WI38 (cell line): ENCODE results near the gene SLC25A20.

Experiments
- H3K4me3 ChIP-seq: 2 replicates; pipeline ENCODE4 v1.5.1; 2011; ENCODE audit warnings: low read depth, mild to moderate bottlenecking, control low read depth, low read length
- TF ChIP-seq, protein P1 (sequence below): IDR thresholded peaks from 2 replicates; pipeline ENCODE4 v1.5.1; 2012; ENCODE audit warnings: low read depth, mild to moderate bottlenecking, control low read depth, low read length

The SLC25A20 gene

GRCh38 chr3:48931944-48932580 is 33.4 kb upstream of the SLC25A20 start:
- TF ChIP-seq, protein P1, sequence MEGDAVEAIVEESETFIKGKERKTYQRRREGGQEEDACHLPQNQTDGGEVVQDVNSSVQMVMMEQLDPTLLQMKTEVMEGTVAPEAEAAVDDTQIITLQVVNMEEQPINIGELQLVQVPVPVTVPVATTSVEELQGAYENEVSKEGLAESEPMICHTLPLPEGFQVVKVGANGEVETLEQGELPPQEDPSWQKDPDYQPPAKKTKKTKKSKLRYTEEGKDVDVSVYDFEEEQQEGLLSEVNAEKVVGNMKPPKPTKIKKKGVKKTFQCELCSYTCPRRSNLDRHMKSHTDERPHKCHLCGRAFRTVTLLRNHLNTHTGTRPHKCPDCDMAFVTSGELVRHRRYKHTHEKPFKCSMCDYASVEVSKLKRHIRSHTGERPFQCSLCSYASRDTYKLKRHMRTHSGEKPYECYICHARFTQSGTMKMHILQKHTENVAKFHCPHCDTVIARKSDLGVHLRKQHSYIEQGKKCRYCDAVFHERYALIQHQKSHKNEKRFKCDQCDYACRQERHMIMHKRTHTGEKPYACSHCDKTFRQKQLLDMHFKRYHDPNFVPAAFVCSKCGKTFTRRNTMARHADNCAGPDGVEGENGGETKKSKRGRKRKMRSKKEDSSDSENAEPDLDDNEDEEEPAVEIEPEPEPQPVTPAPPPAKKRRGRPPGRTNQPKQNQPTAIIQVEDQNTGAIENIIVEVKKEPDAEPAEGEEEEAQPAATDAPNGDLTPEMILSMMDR, result no peak
- H3K4me3 ChIP-seq, result no peak overlapping the region

DNA sequence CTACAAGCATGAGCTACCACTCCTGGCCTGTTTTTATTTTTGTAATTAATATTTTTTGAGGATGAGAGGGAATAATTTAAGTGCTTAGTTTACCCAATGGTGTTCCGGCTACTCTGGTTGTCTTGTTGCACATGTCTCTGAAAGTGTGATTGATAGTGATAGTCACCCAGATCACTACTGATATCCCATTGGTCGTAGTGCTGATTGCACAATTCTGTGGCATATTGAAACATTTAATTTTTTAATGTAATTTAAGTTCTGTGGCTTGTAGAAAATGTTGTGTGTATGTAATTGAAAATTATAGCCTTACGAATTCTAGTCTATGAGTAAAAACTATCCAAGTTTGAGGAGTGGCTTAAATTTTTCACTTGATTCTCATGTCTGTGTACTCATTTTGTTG is 31.9 kb upstream of the SLC25A20 start:
- H3K4me3 ChIP-seq, result no peak overlapping the region
- TF ChIP-seq, protein P1, result no peak

DNA sequence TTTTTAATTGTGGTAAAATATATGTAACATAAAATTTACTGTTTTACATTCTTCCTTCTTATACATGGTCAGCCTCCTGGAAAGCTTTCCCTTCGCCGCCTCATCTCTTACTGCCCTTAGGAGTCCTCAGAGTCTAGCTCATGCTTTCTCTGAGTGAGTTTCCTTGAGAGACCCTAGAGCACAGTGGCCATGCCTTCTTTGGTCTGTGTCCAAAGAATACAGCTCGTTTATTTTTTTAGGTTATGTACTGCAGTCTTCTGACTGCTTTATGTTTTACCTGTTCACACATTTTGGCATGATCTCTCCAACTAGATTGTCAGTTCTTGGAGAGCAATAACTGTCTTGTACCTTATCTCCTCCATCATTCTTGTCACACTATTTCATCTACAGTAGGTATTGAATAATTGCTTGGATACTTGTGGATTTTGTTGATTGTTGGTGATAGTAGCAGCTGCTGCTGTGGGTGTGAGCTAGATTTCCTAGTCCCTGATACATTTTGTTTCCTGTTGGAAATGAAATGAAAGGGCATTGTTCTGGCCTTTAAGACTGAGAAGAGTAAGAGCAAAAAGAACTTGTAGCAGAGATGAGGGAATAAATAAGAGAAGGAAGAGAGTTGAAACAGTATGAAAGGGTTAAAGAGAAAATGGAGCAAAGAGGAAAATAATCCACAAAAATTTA is 30.8 kb upstream of the SLC25A20 start:
- H3K4me3 ChIP-seq, result no peak overlapping the region
- TF ChIP-seq, protein P1, result no peak

GRCh38 chr3:48928679-48929078 is 30.0 kb upstream of the SLC25A20 start:
- no peak overlapping the region for H3K4me3 ChIP-seq
- TF ChIP-seq, protein P1, result no peak

- no peak overlapping the region for H3K4me3 ChIP-seq
- TF ChIP-seq, protein P1, result no peak
Measured at GRCh38 chr3:48927928-48928327, 29.2 kb upstream of the SLC25A20 start.

GRCh38 chr3:48926425-48927392 is 28.0 kb upstream of the SLC25A20 start:
- TF ChIP-seq, protein P1, result no peak
- no peak overlapping the region for H3K4me3 ChIP-seq
